DMS79 (cell line): Measurements from ENCODE around the gene DSC3.

ENCODE experiments used
- DNase-seq: peaks from one replicate; lab custom pipeline; 2025; lab: John Stamatoyannopoulos, UW

Gene DSC3

GRCh38 chr18:30971338-30971956 lies 71.1 kb downstream of the DSC3 start:
- no peak for DNase-seq

- DNase-seq = no peak
These were observed 72.2 kb downstream of the DSC3 start for GRCh38 chr18:30970196-30970816.

- DNase-seq = no peak
These were observed 72.8 kb downstream of the DSC3 start for GRCh38 chr18:30969670-30970170.

GRCh38 chr18:30967701-30968100 lies 74.8 kb downstream of the DSC3 start:
- DNase-seq = no peak

- no peak for DNase-seq
These were observed 77.3 kb downstream of the DSC3 start for GRCh38 chr18:30965237-30965636.

GRCh38 chr18:30960661-30961060 lies 81.9 kb downstream of the DSC3 start:
- no peak for DNase-seq

DNA sequence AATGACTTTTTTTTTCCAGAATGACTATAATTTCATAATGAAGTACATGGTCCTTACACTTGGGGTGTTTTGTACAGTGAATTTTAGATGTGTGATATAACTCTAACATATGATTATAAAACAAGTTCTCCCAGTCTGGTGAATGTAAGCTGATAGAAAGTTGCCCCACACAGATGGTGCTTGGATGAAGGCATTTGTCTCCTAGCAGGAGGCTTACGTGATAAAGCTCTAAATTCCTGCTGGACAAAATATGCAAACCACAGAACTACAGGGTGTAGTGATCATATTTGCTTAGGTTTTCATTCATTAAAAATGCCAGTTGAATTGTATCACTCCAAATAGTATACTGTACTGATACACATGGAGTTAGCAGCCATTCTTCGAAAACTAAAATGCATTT lies 85.5 kb downstream of the DSC3 start:
- no peak for DNase-seq

DNA sequence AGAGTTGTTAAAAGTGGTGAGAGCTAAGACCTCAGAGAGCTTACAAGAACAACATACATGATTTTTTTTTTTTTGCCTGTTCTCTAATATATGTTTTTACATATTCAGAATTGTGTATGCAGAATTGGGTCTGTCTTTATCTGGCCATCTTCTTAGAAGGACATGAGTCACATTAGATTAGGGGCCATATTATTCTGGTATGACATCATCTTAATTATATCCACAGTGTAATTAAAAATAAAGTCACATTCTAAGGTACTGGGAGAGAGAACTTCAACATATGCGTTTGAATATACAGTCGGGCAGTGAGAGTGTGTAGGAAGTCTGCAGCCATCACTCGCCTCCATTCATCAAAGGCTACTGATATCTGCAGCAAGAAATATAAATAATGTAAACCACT lies 88.3 kb downstream of the DSC3 start:
- no peak for DNase-seq

- no peak for DNase-seq
These were observed 96.8 kb downstream of the DSC3 start for GRCh38 chr18:30945761-30946160.

- DNase-seq = no peak
These were observed 97.6 kb downstream of the DSC3 start for GRCh38 chr18:30944773-30945417.

DNA sequence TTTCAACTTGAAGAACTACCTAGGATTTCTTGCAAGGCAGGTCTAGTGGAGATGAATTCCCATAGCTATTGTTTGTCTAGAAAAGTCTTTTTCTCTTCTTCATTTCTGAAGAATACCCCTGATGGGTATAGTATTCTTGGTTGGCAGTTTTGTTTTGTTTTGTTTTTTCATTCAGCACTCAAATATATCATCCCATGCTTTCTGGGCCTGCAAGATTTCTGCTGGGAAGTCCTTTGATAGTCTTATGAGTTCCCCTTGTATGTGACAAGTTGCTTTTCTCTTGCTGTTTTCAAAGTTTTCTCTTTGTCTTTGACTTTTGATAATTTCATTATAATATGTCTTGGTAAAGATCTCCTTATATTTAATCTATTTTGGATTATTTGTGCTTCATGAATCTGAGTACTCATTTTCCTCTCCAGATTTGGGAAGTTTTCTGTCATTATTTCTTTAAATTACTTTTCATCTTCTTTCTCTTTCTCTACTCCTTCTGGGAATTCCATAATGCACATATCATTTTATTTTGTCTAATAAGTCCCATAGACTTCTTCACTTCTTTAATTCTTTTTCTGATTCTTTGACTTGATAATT lies 101.5 kb downstream of the DSC3 start:
- no peak for DNase-seq
